Liver (tissue), 3 donors: ENCODE results near the gene PRICKLE1.

Source experiments
- CTCF ChIP-seq: fragments of 150-350 bp; IDR thresholded peaks from 2 replicates; pipeline ENCODE4 v1.5.1; 2017; ENCODE audit warnings: improper control_type of control experiment, low read depth, low read length; ENCODE audit not compliant: missing input control
- FOXA1 ChIP-seq: IDR thresholded peaks from 2 replicates; pipeline ENCODE4 v1.6.1; 2016; ENCODE audit warnings: antibody characterized with exemption
- JUND ChIP-seq, 2 donors: IDR thresholded peaks; 2 replicates each; pipeline ENCODE4 v1.6.1; 2016; ENCODE audit warnings: antibody characterized with exemption in 2 of 2
- MAX ChIP-seq: IDR thresholded peaks from 2 replicates; pipeline ENCODE4 v1.6.1; 2016; ENCODE audit warnings: antibody characterized with exemption
- NR2F2 ChIP-seq: IDR thresholded peaks from 2 replicates; pipeline ENCODE4 v1.6.1; 2016; ENCODE audit warnings: antibody characterized with exemption
- donor health status: healthy.
- donor health status: healthy.

GRCh38 chr12:42482748-42483520 lies 106.6 kb downstream of the PRICKLE1 start:
- TF ChIP-seq MAX (no peak), FOXA1 (no peak), JUND (IDR thresholded peaks at IDR 0.05) (no peak), NR2F2 (no peak), CTCF (peak; percentile 65)
